HG02938 (cell line): ENCODE results near the gene FGL2.
"Not testable (repeated sequence)": the region's sequence is repeated elsewhere in the genome, so short reads cannot be mapped to it uniquely, and the experiment has no call there.

Experiments
- ATAC-seq: cut with Tn5 transposase; IDR thresholded peaks from one replicate; pipeline ENCODE4 v1.9.1; 2021; ENCODE audit warnings: mild to moderate bottlenecking, moderate library complexity; ENCODE audit not compliant: unreplicated experiment

Gene FGL2, protein sequence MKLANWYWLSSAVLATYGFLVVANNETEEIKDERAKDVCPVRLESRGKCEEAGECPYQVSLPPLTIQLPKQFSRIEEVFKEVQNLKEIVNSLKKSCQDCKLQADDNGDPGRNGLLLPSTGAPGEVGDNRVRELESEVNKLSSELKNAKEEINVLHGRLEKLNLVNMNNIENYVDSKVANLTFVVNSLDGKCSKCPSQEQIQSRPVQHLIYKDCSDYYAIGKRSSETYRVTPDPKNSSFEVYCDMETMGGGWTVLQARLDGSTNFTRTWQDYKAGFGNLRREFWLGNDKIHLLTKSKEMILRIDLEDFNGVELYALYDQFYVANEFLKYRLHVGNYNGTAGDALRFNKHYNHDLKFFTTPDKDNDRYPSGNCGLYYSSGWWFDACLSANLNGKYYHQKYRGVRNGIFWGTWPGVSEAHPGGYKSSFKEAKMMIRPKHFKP

DNA sequence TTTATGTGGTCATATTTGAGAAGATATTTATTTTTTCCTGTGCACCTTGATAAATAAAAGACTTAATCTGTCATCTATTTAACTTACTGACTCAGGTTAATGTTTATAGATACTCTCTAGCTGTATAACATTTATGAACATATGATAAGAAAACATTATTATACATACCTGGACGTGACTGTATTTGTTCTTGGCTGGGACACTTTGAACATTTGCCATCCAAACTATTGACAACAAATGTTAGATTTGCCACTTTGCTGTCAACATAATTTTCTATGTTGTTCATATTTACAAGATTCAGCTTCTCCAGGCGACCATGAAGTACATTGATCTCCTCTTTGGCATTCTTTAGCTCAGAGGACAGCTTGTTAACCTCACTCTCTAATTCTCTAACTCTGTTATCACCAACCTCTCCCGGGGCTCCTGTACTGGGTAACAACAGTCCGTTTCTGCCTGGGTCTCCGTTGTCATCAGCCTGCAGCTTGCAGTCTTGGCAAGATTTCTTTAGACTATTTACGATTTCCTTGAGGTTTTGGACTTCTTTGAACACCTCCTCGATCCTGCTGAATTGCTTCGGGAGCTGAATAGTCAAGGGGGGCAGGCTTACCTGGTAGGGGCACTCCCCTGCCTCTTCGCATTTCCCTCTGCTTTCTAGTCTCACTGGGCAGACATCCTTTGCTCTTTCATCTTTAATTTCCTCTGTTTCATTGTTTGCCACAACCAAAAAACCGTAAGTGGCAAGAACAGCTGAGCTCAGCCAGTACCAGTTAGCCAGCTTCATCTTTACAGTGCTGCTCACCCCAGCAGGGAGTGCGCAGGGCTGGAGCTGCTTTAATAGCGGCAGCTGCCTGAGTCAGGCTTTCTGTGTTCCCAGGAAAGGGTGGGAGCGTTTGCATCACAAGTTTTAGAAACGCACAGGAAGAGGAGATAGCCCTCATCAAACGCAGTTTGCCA lies at the start of gene FGL2:
TSS of gene FGL2 (minus strand) at position 807 of the 954 bp plus-strand sequence. CDS start at position 781, 26 bp downstream.
- ATAC-seq = no peak

DNA sequence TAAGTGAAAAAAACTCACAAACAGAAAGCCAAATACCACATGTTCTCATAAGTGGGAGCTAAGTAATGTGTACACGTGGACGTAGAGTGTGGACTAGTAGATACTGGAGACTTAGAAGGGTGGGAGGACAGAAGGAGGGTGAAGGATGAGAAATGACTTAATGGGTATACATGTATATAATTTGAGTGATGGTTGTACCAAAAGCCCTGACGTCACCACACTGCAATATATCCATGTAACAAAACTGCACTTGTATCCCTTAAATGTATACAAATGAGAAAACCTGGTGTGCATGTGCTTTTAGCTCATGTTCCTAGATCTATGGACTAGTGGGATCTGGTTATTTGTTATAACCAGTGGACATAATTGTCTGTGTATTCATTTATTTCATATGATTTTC lies 48.5 kb upstream of the FGL2 start:
- no peak for ATAC-seq

DNA sequence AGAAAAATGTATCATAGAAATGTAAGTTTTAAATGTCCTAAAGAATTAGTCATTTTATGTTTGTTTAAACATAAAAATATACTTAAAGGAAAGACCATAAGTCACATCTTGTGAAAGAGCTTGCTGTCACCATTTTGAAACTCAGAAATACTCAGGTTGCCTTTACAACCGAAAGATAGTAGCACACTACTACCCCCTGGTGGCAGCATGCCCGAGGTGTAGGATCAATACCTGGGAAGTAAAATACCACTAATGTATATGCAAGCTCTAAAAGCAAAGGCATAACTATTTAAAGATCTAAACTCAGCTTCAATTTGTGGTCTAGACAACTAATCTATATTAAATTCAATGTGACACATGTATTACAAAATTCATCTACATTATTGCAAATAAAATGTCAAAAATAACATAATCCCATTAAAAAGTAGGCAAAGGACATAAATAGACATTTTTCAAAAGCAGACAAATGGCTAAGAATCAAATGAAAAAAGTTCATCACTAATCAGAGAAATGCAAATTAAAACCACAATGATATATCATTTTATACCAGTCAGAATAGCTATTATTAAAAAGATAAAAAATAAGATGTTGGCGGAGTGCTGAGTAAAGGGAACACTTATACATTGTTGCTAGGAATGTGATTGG lies 47.7 kb upstream of the FGL2 start:
- peak; percentile 93 for ATAC-seq

DNA sequence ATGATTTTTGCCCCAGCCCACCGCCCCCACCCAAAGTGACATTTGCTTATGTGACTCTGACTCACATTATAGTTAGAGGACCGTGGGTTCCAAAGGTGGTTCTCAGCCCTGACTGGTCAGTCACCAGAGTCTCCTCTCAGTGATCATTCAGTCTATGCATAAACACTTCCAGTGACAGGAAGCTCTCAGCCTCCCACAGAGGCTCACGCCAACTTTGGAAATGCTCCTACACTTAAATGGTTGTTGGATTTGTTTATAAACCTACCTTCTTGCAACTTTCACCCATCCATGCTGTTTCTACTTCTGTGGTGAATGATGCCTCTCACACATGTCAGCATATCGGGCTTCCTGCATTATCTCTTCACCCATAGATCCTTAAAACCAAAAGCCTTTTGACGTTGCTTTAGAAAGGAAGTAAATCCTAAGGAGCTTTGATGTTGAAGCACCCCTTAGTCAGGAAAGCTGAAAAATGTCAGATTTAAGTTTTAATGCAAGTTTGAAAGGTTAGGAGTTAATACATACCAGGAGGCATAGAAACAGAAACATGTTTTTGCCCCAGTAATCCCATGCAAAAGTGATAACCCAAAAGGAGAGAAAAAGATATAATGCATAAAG lies 46.5 kb upstream of the FGL2 start:
- no peak for ATAC-seq

DNA sequence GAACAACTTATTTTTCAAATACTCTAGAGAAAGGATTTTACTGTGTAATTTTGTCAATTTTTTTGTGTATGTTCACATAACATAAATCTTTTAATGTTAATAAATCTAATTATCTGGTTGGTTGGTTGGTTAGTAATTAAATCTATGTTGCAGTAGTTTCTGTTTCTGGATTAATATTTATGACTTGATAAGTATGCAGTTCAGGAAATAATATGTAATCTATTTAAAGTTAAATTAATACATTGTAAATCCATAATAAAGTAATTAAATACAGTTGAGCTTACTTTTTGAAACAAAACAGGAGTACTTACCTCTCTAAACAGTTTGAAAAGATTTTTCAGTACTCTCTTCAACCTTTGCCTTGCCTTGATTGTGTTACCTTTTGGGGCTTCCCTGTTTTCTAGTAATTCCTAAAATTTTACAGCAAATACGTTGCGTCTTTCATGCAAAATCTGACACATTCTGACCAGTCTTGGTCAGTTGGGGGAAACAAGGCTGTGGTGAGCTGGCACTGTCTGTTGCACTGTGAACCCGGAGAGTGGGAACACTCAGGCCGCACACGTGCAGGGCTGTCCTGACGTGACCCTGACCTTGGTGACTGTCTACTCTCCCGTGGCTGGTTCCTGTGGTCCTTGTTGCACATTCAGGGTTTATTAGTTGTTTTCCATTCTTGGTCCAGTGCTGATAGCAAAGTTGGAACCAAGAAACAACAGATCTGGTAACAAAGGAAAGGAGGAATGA lies 45.6 kb upstream of the FGL2 start:
- no peak for ATAC-seq

DNA sequence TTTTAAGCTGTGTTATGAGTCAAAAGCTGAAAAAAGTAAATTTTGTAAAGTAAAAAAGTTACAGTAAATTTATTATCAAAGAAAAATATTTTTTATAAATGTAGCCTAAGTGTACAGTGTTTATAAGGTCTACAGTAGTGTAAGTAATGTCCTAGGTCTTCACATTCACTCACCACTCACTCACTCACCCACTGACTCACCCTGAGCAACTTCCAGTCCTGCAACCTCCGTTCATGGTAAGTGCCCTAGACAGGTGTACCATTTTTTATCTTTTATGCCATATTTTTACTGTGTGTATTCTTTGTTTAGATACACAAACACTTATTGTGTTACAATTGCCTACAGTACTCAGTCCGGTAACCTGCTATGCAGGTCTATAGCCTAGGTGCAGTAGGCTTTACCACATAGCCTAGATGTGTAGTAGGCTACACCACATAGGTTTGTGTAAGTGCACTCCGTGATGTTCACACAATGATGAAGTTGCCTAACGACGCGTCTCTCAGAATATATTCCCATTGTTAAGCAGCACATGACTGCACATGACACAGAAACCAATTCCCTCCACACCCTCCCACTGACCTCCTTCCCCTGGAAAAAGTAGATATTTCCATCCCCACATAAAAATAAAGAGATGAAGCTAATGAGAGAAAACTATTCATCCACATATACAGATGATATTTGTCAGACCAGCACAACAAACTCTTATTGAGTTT lies 44.8 kb upstream of the FGL2 start:
- no peak for ATAC-seq

DNA sequence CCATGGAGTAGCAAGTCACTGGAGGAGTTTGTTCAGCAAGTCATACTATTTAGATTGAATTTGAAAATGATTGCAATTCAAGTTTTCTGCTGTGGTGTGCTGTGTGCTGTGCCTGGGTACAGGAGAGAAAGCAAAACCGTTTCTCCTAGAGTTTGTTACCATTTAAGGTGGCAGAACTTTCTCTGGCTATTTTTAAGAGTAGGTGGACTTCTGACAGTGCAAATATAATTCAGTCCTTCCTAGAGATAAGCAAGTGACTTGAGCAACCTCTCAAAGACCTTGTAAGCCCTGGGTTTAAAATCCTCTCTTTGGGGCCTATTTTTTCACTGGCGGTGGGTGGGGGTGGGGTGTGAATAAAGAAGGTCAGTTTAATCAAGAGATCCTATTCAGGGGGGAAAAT lies 42.9 kb upstream of the FGL2 start:
- no peak for ATAC-seq

DNA sequence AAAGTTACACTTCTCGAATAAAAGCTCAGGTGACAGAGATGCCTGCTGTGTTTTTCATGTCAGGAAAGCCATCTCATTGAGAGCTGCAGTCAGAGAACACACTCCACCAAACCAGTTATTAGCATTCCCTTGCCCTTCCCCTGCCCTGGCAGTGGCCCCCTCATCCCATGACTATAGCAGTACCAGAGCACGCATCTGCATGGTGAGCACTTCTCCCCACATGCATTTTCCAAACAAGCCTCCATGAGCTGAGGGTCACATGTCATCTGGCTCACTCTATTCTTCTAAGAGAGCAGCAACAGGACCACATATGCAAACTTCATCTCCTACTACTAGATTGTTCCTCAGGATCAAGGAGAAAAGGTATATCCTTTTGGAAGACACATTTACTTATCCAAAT lies 42.4 kb upstream of the FGL2 start:
- no peak for ATAC-seq

DNA sequence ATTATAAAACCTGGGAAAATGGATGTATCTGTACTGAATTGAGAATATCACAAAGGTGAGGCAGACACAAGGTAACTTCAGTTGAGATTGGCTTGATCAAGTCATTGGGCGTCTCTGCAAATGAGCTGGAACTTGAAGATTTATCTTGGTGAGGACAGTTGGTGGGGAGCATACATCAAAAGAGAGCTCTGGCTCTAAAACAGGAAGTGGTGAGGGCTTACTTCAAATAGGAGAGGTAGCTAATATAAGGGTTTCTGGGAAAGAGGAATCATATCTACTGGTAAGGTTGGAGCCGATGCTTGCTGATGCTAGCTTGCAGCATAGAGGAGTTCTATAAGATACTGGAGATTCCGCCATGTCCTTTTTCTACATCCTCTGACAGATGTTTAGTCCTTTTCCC lies 39.9 kb upstream of the FGL2 start:
- no peak for ATAC-seq

DNA sequence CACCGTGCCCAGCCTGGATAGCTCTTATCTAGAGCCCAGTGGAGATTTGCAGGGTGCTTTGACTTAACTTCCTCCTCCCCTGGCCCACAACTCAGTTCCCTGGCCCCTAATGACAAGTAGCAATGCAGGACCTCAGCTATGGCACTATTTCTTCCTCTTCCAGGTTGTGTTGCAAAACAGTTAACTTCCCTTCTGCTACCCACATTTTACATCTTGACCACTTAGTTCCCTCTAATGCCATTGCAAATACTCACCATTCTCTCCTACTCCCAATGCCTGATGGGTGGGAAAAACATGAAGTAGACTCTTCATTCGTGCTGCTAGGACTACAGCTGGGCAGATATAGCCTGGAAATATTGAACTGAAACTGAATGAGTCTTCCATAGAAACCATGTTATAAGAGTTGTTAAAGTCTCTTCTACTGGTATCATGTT lies 39.1 kb upstream of the FGL2 start:
- ATAC-seq = no peak

DNA sequence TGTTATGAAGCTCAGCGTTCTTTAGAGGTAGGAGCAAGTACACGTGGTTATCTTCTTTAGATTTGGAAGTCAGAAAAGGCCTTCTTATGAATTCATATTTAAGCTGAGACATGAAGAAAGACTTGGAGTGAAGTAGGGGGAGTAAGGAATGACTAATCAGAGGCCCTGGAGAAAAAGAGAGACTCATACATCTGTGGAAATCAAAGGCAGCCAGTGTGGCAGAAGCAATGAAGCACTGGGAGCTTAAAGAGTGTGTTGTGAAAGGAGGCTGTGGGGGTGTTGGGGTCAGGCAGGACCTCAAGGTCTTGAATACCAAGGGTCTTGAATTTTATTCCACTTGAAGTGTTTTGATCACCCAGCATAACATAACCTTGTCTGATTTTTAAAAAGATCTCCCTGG lies 35.7 kb upstream of the FGL2 start:
- no peak for ATAC-seq

DNA sequence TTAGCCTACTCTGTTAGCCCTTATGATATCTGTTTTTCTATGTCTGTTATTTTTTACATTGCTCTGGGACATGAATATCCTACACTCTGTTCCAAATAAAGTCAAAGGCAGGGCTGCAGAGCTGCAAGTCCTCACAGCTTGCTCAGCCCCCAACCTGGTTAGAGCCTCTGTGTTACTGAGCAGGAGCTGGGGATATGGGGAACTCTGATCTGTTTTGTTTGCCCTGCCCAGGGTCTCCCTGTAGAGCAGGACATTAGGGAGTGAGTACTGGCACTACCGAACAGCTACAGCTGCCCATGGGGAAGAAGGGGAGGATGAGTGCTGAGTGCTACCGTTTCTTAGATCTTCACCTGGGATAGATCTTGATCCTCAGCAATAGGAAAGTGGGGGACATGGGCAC lies 32.8 kb upstream of the FGL2 start:
- ATAC-seq = no peak

DNA sequence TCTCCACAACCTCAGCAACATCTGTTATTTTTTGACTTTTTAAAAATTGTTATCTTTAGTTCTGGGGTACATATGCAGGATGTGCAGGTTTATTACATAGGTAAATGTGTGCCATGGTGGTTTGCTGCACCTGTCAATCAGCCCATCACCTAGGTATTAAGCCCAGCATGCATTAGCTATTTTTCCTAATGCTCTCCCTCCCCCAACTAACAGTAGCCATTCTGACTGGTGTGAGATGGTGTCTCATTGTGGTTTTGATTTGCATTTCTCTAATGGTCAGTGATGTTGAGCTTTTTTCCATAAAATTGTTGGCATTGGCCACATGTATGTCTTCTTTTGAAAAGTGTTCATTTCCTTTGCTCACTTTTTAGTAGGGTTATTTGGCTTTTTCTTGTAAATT lies 29.2 kb upstream of the FGL2 start:
- ATAC-seq = not testable (repeated sequence)

DNA sequence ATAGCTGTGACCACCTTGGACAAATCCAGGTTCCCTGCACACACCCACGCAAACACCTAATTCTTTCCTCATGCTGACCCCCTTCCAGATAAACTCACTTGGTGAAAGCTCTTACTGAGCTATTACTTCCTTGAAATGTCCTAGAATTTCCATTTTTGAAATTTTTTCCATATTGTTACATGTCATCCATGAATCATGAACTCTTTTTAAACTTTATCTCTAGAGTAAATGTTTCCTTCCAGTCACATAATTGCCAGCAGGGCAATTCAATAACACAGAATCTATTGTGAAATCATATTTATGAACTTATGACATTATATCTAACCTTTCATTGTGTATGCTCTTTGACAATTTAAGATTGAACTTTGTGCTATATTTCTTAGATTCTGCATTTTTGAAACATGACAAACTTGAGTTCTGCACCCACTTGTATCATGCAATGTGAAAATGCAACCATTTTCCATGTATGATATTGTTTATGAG lies 26.8 kb upstream of the FGL2 start:
- no peak for ATAC-seq

DNA sequence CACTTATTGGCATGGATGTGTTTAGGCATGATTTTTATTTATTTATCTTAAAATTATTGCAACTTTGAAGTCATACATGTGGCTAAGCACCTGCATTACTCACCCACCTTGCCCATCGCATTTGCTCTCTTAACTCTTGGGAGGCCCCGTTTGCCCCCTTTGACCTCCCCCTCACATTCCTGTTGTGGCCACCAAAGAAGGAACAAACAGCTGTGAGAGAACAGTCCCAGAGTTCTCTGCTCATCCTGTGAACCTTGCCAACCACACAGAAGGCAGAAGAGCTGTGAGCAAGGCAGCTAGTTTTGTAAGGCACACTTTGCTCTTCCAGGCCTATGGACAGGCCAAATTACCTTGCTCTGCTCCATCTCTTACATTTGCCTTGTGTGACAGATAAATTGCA lies 23.6 kb upstream of the FGL2 start:
- ATAC-seq = no peak

DNA sequence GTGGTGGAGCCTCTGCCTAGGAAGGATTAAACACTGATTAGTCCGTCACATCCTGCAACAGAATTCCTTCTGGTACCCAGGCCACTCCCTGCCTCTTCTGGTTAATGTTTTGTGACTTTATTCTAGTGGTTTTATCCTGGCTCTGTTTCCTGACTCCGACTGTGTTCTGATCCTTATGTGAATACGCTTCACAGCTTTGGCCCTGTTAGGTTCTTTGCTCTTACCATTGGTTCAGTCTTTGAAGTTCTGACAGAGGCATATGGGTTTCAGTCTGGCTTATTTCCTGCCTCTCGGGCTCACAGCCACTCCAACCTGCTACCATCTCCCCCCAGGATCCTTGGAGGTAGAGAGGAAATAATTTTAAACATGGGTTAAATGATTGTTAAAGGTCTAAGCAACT lies 23.2 kb upstream of the FGL2 start:
- no peak for ATAC-seq

DNA sequence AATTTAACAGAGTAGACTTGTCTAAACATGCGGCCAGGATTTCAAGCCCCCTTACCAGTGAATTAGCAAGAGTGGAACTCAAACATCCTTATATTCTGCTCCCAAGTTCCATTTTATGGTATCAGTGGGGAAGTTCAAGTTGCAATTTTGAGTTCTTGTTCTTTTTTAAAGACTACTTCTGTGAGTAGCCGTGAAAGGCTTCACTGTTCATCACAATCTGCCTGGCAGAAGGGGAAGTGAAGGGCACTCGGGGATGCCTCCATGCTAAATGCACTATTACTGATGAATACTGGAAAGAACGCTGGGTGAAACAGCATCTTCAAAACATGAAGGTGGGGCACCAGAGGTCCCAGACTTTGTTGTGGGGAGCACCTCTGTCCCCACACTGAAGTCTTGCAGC lies 22.4 kb upstream of the FGL2 start:
- no peak for ATAC-seq

DNA sequence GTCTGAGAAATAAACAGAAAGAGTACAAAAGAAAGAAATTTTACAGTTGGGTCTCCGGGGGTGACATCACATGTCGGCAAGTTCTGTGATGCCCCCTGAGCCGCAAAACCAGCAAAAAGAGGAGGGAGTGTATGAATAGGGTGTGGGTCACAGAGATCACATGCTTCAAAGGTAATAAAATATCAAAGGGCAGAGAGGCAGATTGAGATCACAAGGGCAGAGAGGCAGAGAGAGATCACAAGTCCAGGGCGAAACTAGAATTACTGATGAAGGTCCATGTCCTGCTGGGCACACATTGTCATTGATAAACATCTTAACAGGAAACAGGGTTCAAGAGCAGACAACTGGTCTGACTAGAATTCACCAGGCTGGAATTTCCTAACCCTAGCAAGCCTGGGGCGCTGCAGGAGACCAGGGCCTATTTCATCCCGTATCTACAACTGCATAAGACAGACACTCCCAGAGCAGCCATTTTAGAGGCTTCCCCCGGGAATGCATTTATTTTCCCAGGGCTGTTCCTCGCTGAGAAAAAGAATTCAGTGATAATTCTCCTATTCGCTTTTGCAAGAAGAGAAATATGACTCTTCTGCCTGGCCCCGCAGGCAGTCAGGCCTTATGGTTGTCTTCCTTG lies 20.2 kb upstream of the FGL2 start:
- not testable (repeated sequence) for ATAC-seq
